GM12891 (cell line): Measurements from ENCODE around the gene RASGEF1C.

Experiments
- POLR2A ChIP-seq: IDR thresholded peaks from 2 replicates; pipeline ENCODE4 v1.6.1; 2011; ENCODE audit warnings: low read depth, low read length, control low read depth
- POLR2AphosphoS5 ChIP-seq: IDR thresholded peaks from 2 replicates; pipeline ENCODE4 v1.6.1; 2011; ENCODE audit warnings: low read depth, low read length, control low read depth

GRCh38 chr5:180060192-180060591 lies 148.8 kb downstream of the RASGEF1C start:
- TF ChIP-seq POLR2A (no peak), POLR2AphosphoS5 (no peak)
